ENCODE data around the gene CRBN. TPM values are rescaled to one million over a fixed set of nuclear protein-coding genes. Genes with fewer than 3 reads are reported as not detected.

The CRBN gene
- total and polyA plus RNA-seq, 9 of the 15 experiments (the other 6 are each of a cell fraction or from before 2014, with no cell fraction given): 40.8 to 331 (median 57.4) TPM

DNA sequence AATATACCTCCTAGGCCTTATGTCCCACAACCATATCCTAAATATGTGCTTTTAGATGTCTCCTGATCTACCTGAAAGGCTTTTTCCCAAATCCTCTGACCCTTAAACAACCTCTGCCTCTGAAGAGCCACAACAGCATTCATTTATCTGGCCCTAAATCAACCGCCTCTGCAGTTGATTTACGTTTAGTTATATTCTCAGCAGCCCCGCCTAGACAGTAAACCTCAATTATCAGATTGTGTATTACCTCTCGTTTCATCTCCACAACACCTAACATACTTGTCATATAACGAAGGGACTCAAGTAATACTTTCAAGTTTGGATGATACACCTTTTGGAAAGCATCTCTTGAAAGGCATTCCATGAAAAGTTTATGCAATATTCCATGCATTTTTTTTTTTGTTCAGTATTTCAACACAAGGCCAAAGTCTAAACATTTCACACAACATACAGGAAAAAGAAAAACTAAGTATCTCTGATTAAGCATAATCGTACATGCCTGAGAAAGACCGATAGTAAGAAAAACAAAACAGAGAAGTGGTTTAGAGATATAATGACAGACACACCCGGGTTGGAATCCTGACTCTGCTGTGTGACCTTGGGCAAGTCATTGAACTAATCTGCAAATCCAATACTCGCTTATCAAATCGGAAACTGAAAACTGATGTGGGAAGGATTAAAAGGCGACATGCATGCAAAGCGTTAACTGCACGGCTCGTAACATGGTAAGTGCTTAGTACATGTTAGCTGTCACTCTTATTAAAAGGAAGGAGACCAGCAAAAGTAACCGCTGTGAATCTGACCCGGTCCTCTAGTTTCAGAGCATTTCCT lies 778 bp downstream of the CRBN start (continued):
- TF ChIP-seq, protein P1, sequence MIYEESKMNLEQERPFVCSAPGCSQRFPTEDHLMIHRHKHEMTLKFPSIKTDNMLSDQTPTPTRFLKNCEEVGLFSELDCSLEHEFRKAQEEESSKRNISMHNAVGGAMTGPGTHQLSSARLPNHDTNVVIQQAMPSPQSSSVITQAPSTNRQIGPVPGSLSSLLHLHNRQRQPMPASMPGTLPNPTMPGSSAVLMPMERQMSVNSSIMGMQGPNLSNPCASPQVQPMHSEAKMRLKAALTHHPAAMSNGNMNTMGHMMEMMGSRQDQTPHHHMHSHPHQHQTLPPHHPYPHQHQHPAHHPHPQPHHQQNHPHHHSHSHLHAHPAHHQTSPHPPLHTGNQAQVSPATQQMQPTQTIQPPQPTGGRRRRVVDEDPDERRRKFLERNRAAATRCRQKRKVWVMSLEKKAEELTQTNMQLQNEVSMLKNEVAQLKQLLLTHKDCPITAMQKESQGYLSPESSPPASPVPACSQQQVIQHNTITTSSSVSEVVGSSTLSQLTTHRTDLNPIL (CRISPR knock-in tag; IDR thresholded peaks at IDR 0.05): no peak

DNA sequence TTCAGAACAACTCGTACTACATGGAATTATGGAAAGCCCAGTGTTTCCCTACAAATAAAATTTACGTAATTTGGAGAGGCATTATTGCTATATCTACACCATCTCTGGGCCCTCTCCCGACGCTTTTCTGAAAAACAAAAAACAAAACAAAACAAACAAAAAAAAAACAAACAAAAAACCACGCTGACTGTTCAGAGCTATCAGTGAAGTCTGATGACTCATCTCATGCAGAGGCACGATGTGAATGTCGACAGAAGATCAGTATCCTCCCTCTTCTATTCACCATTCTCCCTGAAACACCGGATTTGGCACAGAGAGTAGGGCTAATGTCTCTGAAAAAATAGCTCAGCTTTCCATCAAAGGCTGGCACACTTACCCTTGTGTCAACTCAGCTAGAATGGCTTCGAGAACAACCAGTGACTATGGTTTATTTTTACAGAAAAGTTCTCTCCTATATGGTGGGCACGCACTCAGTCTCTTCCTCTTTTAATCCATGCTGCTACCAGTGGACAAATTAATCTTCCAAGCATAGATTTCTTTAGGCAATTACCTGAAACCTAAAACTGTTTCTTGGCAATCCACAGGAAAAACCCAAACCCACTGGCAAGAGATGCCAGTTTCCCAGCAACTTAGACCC lies 1.5 kb downstream of the CRBN start:
- 34% methylated on average over 10 of the region's 10 CpGs for WGBS (ENCODE audit: insufficient coverage, low coverage, missing lambda C conversion rate)
- intact Hi-C loops (cut with micrococcal nuclease): loop anchor here (10.0 kb wide), 1 partner anchor 143 kb away; no protein-coding TSS in a partner anchor
- TF ChIP-seq, protein P2, sequence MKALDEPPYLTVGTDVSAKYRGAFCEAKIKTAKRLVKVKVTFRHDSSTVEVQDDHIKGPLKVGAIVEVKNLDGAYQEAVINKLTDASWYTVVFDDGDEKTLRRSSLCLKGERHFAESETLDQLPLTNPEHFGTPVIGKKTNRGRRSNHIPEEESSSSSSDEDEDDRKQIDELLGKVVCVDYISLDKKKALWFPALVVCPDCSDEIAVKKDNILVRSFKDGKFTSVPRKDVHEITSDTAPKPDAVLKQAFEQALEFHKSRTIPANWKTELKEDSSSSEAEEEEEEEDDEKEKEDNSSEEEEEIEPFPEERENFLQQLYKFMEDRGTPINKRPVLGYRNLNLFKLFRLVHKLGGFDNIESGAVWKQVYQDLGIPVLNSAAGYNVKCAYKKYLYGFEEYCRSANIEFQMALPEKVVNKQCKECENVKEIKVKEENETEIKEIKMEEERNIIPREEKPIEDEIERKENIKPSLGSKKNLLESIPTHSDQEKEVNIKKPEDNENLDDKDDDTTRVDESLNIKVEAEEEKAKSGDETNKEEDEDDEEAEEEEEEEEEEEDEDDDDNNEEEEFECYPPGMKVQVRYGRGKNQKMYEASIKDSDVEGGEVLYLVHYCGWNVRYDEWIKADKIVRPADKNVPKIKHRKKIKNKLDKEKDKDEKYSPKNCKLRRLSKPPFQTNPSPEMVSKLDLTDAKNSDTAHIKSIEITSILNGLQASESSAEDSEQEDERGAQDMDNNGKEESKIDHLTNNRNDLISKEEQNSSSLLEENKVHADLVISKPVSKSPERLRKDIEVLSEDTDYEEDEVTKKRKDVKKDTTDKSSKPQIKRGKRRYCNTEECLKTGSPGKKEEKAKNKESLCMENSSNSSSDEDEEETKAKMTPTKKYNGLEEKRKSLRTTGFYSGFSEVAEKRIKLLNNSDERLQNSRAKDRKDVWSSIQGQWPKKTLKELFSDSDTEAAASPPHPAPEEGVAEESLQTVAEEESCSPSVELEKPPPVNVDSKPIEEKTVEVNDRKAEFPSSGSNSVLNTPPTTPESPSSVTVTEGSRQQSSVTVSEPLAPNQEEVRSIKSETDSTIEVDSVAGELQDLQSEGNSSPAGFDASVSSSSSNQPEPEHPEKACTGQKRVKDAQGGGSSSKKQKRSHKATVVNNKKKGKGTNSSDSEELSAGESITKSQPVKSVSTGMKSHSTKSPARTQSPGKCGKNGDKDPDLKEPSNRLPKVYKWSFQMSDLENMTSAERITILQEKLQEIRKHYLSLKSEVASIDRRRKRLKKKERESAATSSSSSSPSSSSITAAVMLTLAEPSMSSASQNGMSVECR (CRISPR knock-in tag; IDR thresholded peaks at IDR 0.05): no peak
- TF ChIP-seq ZNF785 (CRISPR knock-in tag; IDR thresholded peaks at IDR 0.05) (no peak), BRD9 (IDR thresholded peaks at IDR 0.05; ENCODE audit: low read depth, partially characterized antibody) (no peak), SREBF2 (CRISPR knock-in tag; IDR thresholded peaks at IDR 0.05) (no peak)
- TF ChIP-seq, protein P3, sequence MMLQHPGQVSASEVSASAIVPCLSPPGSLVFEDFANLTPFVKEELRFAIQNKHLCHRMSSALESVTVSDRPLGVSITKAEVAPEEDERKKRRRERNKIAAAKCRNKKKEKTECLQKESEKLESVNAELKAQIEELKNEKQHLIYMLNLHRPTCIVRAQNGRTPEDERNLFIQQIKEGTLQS (IDR thresholded peaks at IDR 0.05): peak; percentile 93
- TF ChIP-seq, protein P3 (CRISPR knock-in tag; conservative IDR thresholded peaks at IDR 0.05): no peak

More for the DNA sequence above, 1.5 kb downstream of the CRBN start:
- ATAC-seq (no peak), FAIRE-seq (no peak), DNase-seq (ENCODE audit: extremely low read depth in 1 of 4, low spot score in 3 of 4) (peak; percentile 30 to 46 (median 40))
- ChIA-PET CTCF (ENCODE audit: low intra/inter-chr PET ratio) (no interaction called here), POLR2A (interaction anchor here (0.8 to 1.2 kb wide), 2 partner anchors 14 to 253 kb away, joined by 3 to 4 read pairs; no protein-coding TSS in a partner anchor)
- Histone ChIP-seq H3K4me2 (ENCODE audit: insufficient read depth, low read length) (peak overlapping the region; percentile 96), H3K9ac (ENCODE audit: insufficient read depth in 1 of 2, low read depth in 2 of 2, low read length in 2 of 2) (peak overlapping the region in 1 of 2 experiments; percentile 84; a peak in 2 of 4 replicates), H3K4me3 (peak overlapping the region; percentile 80), H4K20me1 (replicated peaks; ENCODE audit: control insufficient read depth, insufficient read depth, low read length) (no peaks in the 10 kb centered on the region; the same call in 1 of the 2 replicates), H3K27me3 (ENCODE audit: control insufficient read depth in 2 of 2, insufficient read depth in 2 of 2, low read length in 2 of 2) (no peaks in the 10 kb centered on the region; a peak in 1 of 5 replicates), H2AFZ (ENCODE audit: low read depth, low read length) (no peak overlapping the region), H3K79me2 (ENCODE audit: control insufficient read depth, insufficient read depth, low read length) (peaks cover 40% of the 10 kb centered on the region), H3K36me3 (ENCODE audit: control insufficient read depth, insufficient read depth, low read length) (peaks cover 26% of the 10 kb centered on the region; the same call in 2 of the 3 replicates), H3K4me1 (replicated peaks in 1 of 2; ENCODE audit: control insufficient read depth in 2 of 2, insufficient read depth in 2 of 2, low read length in 2 of 2) (peaks cover 4 to 18% of the 10 kb centered on the region in 2 experiments; a peak in 3 of 5 replicates), H3K9me3 (replicated peaks; ENCODE audit: control insufficient read depth, insufficient read depth, low read depth, low read length) (no peaks in the 10 kb centered on the region), H3K27ac (ENCODE audit: extremely low read depth, low read depth, low read length) (peak overlapping the region; percentile 79; the same call in 2 of the 3 replicates), H3K9me1 (ENCODE audit: control insufficient read depth, insufficient read depth, low read length) (no peaks in the 10 kb centered on the region)
- no TSS peak for BruUV-seq (replicated peaks)
- in situ Hi-C loops (cut with MboI): no loop called here

All from K562 (cell line).